Cardiac septum (tissue), 1 donor: ENCODE data around the gene TUBGCP4. TPM values are rescaled to one million over a fixed set of nuclear protein-coding genes. Genes with fewer than 3 reads are reported as not detected.
"Not testable (repeated sequence)": the region's sequence is repeated elsewhere in the genome, so short reads cannot be mapped to it uniquely, and the experiment has no call there.

Source experiments
- DNase-seq: peaks from one replicate; pipeline ENCODE4 v3.0.0-alpha.2; 2020; ENCODE audit warnings: low spot score
- intact Hi-C: fragments of 100-400 bp; cut with DNase I; formaldehyde crosslinking; loops from one replicate; pipeline ENCODE4 v1.14.0; 2022
- total RNA-seq: library from RNA; stranded (reverse); fragmentation: NEBNext Ultra II Directional; extraction: Animal tissue kit (Norgen Biotek cat#: 25700); gene quantifications from one replicate; pipeline ENCODE4 v1.2.1, GENCODE V29; 2021
- donor health status: DM: no; HTN: no; CAD: no.

TUBGCP4 gene
- total RNA-seq, 1 donor from 2014 or later, result 10.7 TPM

GRCh38 chr15:43393592-43393991, 22.7 kb downstream of the TUBGCP4 start:
- intact Hi-C loops, DNase-seq: not testable (repeated sequence)

GRCh38 chr15:43402255-43402654, 31.4 kb downstream of the TUBGCP4 start:
- intact Hi-C loops, result no loop called here
- DNase-seq, result no peak

GRCh38 chr15:43403616-43404015, 32.7 kb downstream of the TUBGCP4 start:
- intact Hi-C loops, result no loop called here
- DNase-seq, result no peak

GRCh38 chr15:43404130-43404529, 33.2 kb downstream of the TUBGCP4 start:
- DNase-seq, result no peak
- intact Hi-C loops, result no loop called here

- no peak for DNase-seq
- intact Hi-C loops, result no loop called here
These were observed 35.3 kb downstream of the TUBGCP4 start for GRCh38 chr15:43406189-43406588.

- no peak for DNase-seq
- intact Hi-C loops, result no loop called here
These were observed 35.9 kb downstream of the TUBGCP4 start for GRCh38 chr15:43406808-43407207.

GRCh38 chr15:43408789-43409188, 37.9 kb downstream of the TUBGCP4 start:
- DNase-seq, result no peak
- intact Hi-C loops, result no loop called here

- no peak for DNase-seq
- intact Hi-C loops, result no loop called here
These were observed 39.8 kb downstream of the TUBGCP4 start for GRCh38 chr15:43410572-43411214.

- intact Hi-C loops, result no loop called here
- DNase-seq, result no peak
These were observed 41.2 kb downstream of the TUBGCP4 start for GRCh38 chr15:43412096-43412495.

GRCh38 chr15:43414196-43414595, 43.3 kb downstream of the TUBGCP4 start:
- no peak for DNase-seq
- intact Hi-C loops, result no loop called here

- intact Hi-C loops, result no loop called here
These were observed 49.5 kb downstream of the TUBGCP4 start for GRCh38 chr15:43420435-43420834.

GRCh38 chr15:43420876-43421275, 50.0 kb downstream of the TUBGCP4 start:
- intact Hi-C loops, result no loop called here

More at GRCh38 chr15:43420435-43420834, 49.5 kb downstream of the TUBGCP4 start:
- DNase-seq, result no peak

GRCh38 chr15:43423793-43424192, 52.9 kb downstream of the TUBGCP4 start:
- intact Hi-C loops, result no loop called here
- no peak for DNase-seq

More at GRCh38 chr15:43420876-43421275, 50.0 kb downstream of the TUBGCP4 start:
- no peak for DNase-seq

- no peak for DNase-seq
- intact Hi-C loops, result no loop called here
These were observed 58.8 kb downstream of the TUBGCP4 start for GRCh38 chr15:43429687-43430086.

GRCh38 chr15:43433165-43433564, 62.3 kb downstream of the TUBGCP4 start:
- intact Hi-C loops, result no loop called here
- no peak for DNase-seq

GRCh38 chr15:43433661-43434303, 62.9 kb downstream of the TUBGCP4 start:
- intact Hi-C loops, result no loop called here
- DNase-seq, result no peak

- no peak for DNase-seq
- intact Hi-C loops, result no loop called here
These were observed 63.5 kb downstream of the TUBGCP4 start for GRCh38 chr15:43434446-43434845.

GRCh38 chr15:43436395-43436794, 65.5 kb downstream of the TUBGCP4 start:
- no peak for DNase-seq
- intact Hi-C loops, result no loop called here

GRCh38 chr15:43439268-43439667, 68.4 kb downstream of the TUBGCP4 start:
- no peak for DNase-seq
- intact Hi-C loops, result no loop called here

GRCh38 chr15:43440721-43441281, 69.9 kb downstream of the TUBGCP4 start:
- DNase-seq, result no peak

GRCh38 chr15:43441316-43441715, 70.4 kb downstream of the TUBGCP4 start:
- no peak for DNase-seq
- intact Hi-C loops, result no loop called here

More at GRCh38 chr15:43440721-43441281, 69.9 kb downstream of the TUBGCP4 start:
- intact Hi-C loops, result no loop called here
